ENCODE measurements around the gene PGAP1. TPM values are rescaled to one million over a fixed set of nuclear protein-coding genes. Genes with fewer than 3 reads are reported as not detected.

Gene PGAP1
- total RNA-seq, 1 donor from 2014 or later, result 12.0 TPM

- no peak for TF ChIP-seq CTCF (IDR thresholded peaks at IDR 0.05)
- no peak for ATAC-seq
- H3K27ac ChIP-seq, result no peak overlapping the region
- H3K27me3 ChIP-seq (ENCODE audit: low read depth), result no peaks in the 10 kb centered on the region
- H3K4me1 ChIP-seq, result no peaks in the 10 kb centered on the region
- no peak overlapping the region for H3K4me3 ChIP-seq
- no peak for DNase-seq
- H3K9me3 ChIP-seq, result no peaks in the 10 kb centered on the region
- intact Hi-C loops (cut with DNase I), result no loop called here
- no peaks in the 10 kb centered on the region for H3K36me3 ChIP-seq
Observed at GRCh38 chr2:196952936-196953335, 26.4 kb upstream of the PGAP1 start.

GRCh38 chr2:196951973-196952372 is 25.5 kb upstream of the PGAP1 start:
- no peaks in the 10 kb centered on the region for H3K4me1 ChIP-seq
- intact Hi-C loops (cut with DNase I), result no loop called here
- no peaks in the 10 kb centered on the region for H3K36me3 ChIP-seq
- H3K27me3 ChIP-seq (ENCODE audit: low read depth), result no peaks in the 10 kb centered on the region
- no peaks in the 10 kb centered on the region for H3K9me3 ChIP-seq
- H3K27ac ChIP-seq, result no peak overlapping the region
- no peak for TF ChIP-seq CTCF (IDR thresholded peaks at IDR 0.05)
- DNase-seq (no peak), ATAC-seq (no peak)
- H3K4me3 ChIP-seq, result no peak overlapping the region

GRCh38 chr2:196949116-196949515 is 22.6 kb upstream of the PGAP1 start:
- no peak for TF ChIP-seq CTCF (IDR thresholded peaks at IDR 0.05)
- H3K9me3 ChIP-seq, result no peaks in the 10 kb centered on the region
- H3K36me3 ChIP-seq, result no peaks in the 10 kb centered on the region
- DNase-seq (no peak), ATAC-seq (no peak)
- H3K4me3 ChIP-seq, result no peak overlapping the region
- no peaks in the 10 kb centered on the region for H3K4me1 ChIP-seq
- no peak overlapping the region for H3K27ac ChIP-seq
- intact Hi-C loops (cut with DNase I), result no loop called here
- no peaks in the 10 kb centered on the region for H3K27me3 ChIP-seq (ENCODE audit: low read depth)

- DNase-seq (no peak), ATAC-seq (no peak)
- no peaks in the 10 kb centered on the region for H3K36me3 ChIP-seq
- H3K27me3 ChIP-seq (ENCODE audit: low read depth), result no peaks in the 10 kb centered on the region
- no peak for TF ChIP-seq CTCF (IDR thresholded peaks at IDR 0.05)
- H3K27ac ChIP-seq, result no peak overlapping the region
- H3K4me1 ChIP-seq, result no peaks in the 10 kb centered on the region
- no peak overlapping the region for H3K4me3 ChIP-seq
- no peaks in the 10 kb centered on the region for H3K9me3 ChIP-seq
- intact Hi-C loops (cut with DNase I), result no loop called here
Observed at GRCh38 chr2:196944570-196944969, 18.1 kb upstream of the PGAP1 start.

- ATAC-seq (no peak), DNase-seq (no peak)
- no peak for TF ChIP-seq CTCF (IDR thresholded peaks at IDR 0.05)
- Histone ChIP-seq H3K36me3 (no peaks in the 10 kb centered on the region), H3K4me3 (no peak overlapping the region), H3K4me1 (no peaks in the 10 kb centered on the region), H3K27ac (no peak overlapping the region), H3K27me3 (ENCODE audit: low read depth) (no peaks in the 10 kb centered on the region), H3K9me3 (no peaks in the 10 kb centered on the region)
- intact Hi-C loops (cut with DNase I), result no loop called here
Observed at GRCh38 chr2:196941398-196942078, 15.0 kb upstream of the PGAP1 start.

Data from lower lobe of right lung (tissue), 2 donors.